Measurements from ENCODE around the gene LHX6. TPM values are rescaled to one million over a fixed set of nuclear protein-coding genes. Genes with fewer than 3 reads are reported as not detected.

LHX6 gene
- total and polyA plus RNA-seq, 2 experiments from 2014 or later, result 1.0 to 1.2 TPM

GRCh38 chr9:122213589-122214413 is 15.0 kb downstream of the LHX6 start (continued):
- TF ChIP-seq ZNF462 (CRISPR knock-in tag; IDR thresholded peaks at IDR 0.05) (no peak), CTCF (conservative IDR thresholded peaks at IDR 0.05; ENCODE audit: low read depth in 2 of 2) (0 out of 4 replicates have a peak, but pooled peaks of 1 of the 2 experiments have one; percentile 4)

GRCh38 chr9:122213102-122213588 is 15.6 kb downstream of the LHX6 start:
- no peak overlapping the region for H3K27ac ChIP-seq (ENCODE audit: low read depth)
- H3K4me2 ChIP-seq, result peak overlapping the region; percentile 92
- peaks cover 3% of the 10 kb centered on the region; the same call in 1 of the 2 replicates for H3K9me2 ChIP-seq (ENCODE audit: insufficient read depth)
- H3K4me3 Mint-ChIP-seq, result peak overlapping the region; percentile 55
- DNase-seq (ENCODE audit: low spot score) (no peak), ATAC-seq (no peak)
- H3K36me3 Mint-ChIP-seq (ENCODE audit: low read depth), result no peaks in the 10 kb centered on the region; the same call in 2 of the 3 replicates
- H3K4me1 ChIP-seq (ENCODE audit: insufficient read depth), result peaks cover 13% of the 10 kb centered on the region
- H3K27me3 Mint-ChIP-seq (ENCODE audit: insufficient read depth, low read depth, poor library complexity), result peaks cover 73% of the 10 kb centered on the region
- H2AFZ ChIP-seq, result peak overlapping the region; percentile 88; the same call in 1 of the 2 replicates
- peaks cover 14% of the 10 kb centered on the region for H3K4me1 Mint-ChIP-seq
- peaks cover 21% of the 10 kb centered on the region for H3F3A ChIP-seq (replicated peaks; ENCODE audit: low read depth)
- peaks cover 74% of the 10 kb centered on the region for H3K27me3 ChIP-seq (ENCODE audit: insufficient read depth)
- H3K36me3 ChIP-seq (ENCODE audit: insufficient read depth), result no peaks in the 10 kb centered on the region
- no peak overlapping the region for H3K27ac Mint-ChIP-seq
- H4K20me1 ChIP-seq (replicated peaks; ENCODE audit: insufficient read depth), result no peaks in the 10 kb centered on the region
- H3K79me2 ChIP-seq (replicated peaks; ENCODE audit: insufficient read depth), result no peaks in the 10 kb centered on the region
- peaks cover 2% of the 10 kb centered on the region for H3K9me3 Mint-ChIP-seq
- peak; percentile 53 for TF ChIP-seq EZH2 (IDR thresholded peaks at IDR 0.05; ENCODE audit: low read depth, unreplicated experiment)
- TF ChIP-seq ETS1 (IDR thresholded peaks at IDR 0.05), result no peak
- peak overlapping the region; percentile 67 for H3K4me3 ChIP-seq

Measured in GM23338 (cell line).